Gastrocnemius medialis (tissue), 4 donors: Measurements from ENCODE around the gene NPIPB6. TPM values are rescaled to one million over a fixed set of nuclear protein-coding genes. Genes with fewer than 3 reads are reported as not detected.
"Not testable (repeated sequence)": the region's sequence is repeated elsewhere in the genome, so short reads cannot be mapped to it uniquely, and the experiment has no call there.

ENCODE experiments used
- ATAC-seq, 2 donors: fragments of 150-250 bp; one replicate each; pipeline ENCODE4 v1.9.1; 2016
- DNase-seq, 2 donors: peaks; one replicate each; pipeline ENCODE4 v3.0.0-alpha.2; 2019
- H3K27ac ChIP-seq, 4 donors: fragments of 200-600 bp; sonication (generic); 1 replicate in 1 of 4; 2 replicates in 3 of 4; pipeline ENCODE4 v1.5.1; 2016 to 2018; ENCODE audit warnings: mild to moderate bottlenecking in 2 of 4, moderate library complexity in 1 of 4
- H3K27me3 ChIP-seq, 3 donors: fragments of 200-600 bp; sonication (generic) in 2 of 3; 1 replicate in 1 of 3; 2 replicates in 2 of 3; pipeline versions ENCODE4 v1.5.1 to v1.6.0; 2016 to 2019; ENCODE audit warnings: mild to moderate bottlenecking in 1 of 3, moderate library complexity in 1 of 3
- H3K36me3 ChIP-seq, 2 donors: fragments of 200-600 bp; sonication (generic) in 1 of 2; one replicate each; pipeline ENCODE4 v1.5.1; 2017 to 2018
- H3K4me1 ChIP-seq, 2 donors: fragments of 200-600 bp; sonication (generic) in 1 of 2; one replicate each; pipeline ENCODE4 v1.5.1; 2016 to 2017; ENCODE audit warnings: mild to moderate bottlenecking in 2 of 2
- H3K4me3 ChIP-seq, 4 donors: fragments of 200-600 bp; sonication (generic) in 3 of 4; 1 replicate in 1 of 4; 2 replicates in 3 of 4; pipeline ENCODE4 v1.5.1; 2016 to 2019; ENCODE audit warnings: mild to moderate bottlenecking in 2 of 4
- H3K9me3 ChIP-seq, 3 donors: fragments of 200-600 bp; sonication (generic) in 2 of 3; 1 replicate in 1 of 3; 2 replicates in 2 of 3; pipeline ENCODE4 v1.5.1; 2016 to 2019
- POLR2A ChIP-seq, 2 donors: fragments of 450-650 bp; IDR thresholded peaks; one replicate each; pipeline ENCODE4 v1.6.1; 2017; ENCODE audit warnings: antibody characterized with exemption in 2 of 2, mild to moderate bottlenecking in 2 of 2, moderate library complexity in 2 of 2
- in situ Hi-C, 4 donors: fragments of 200-750 bp; cut with MboI; loops; one replicate each; pipeline versions ENCODE4 v1.15.0 to v1.8.0; 2017; ENCODE audit warnings: low sequenced_read_pairs in 4 of 4
- intact Hi-C: fragments of 100-400 bp; cut with DNase I; formaldehyde crosslinking; loops from one replicate; pipeline ENCODE4 v1.15.1; 2023; ENCODE audit warnings: low total_unique reads
- total RNA-seq, 4 donors: library from RNA; depleted of rRNA; stranded (reverse); fragments of >200 nt; gene quantifications; one replicate each; pipeline versions ENCODE4 v1.1.0 to v1.2.3, GENCODE V29; 2016
- TF ChIP-seq, protein P1 (sequence below), 5 experiments: fragments of 450-650 bp in 3 of 5; fragments of 200-600 bp in 2 of 5; sonication (generic) in 2 of 5; IDR thresholded peaks in 4 of 5; conservative IDR thresholded peaks in 1 of 5; 1 replicate in 4 of 5; 2 replicates in 1 of 5; pipeline ENCODE4 v1.5.1; 2016 to 2019; ENCODE audit warnings: antibody characterized with exemption in 5 of 5, mild to moderate bottlenecking in 3 of 5, moderate library complexity in 3 of 5

Gene NPIPB6
- total RNA-seq, 4 donors from 2014 or later = 0.38 to 10.9 (median 0.53) TPM; not detected in 1

DNA sequence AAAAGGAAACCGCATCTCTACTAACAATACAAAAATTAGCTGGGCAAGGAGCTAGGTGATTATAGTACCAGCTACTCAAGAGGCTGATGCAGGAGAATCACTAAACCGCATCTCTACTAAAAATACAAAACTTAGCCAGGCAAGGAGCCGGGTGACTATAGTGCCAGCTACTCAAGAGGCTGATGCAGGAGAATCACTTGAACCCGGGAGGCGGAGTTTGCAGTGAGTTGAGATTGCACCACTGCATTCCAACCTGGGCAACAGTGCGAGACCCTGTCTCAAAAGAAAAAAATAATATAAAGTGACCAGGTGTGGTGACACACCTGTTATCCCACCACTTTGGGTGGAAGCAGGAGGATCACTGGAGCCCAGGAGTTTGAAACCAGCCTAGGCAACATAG, 25.1 kb downstream of the NPIPB6 start:
- H3K27me3 ChIP-seq, H3K4me3 ChIP-seq, H3K9me3 ChIP-seq, in situ Hi-C loops, H3K36me3 ChIP-seq, ATAC-seq, intact Hi-C loops, H3K4me1 ChIP-seq, H3K27ac ChIP-seq, DNase-seq: not testable (repeated sequence)

DNA sequence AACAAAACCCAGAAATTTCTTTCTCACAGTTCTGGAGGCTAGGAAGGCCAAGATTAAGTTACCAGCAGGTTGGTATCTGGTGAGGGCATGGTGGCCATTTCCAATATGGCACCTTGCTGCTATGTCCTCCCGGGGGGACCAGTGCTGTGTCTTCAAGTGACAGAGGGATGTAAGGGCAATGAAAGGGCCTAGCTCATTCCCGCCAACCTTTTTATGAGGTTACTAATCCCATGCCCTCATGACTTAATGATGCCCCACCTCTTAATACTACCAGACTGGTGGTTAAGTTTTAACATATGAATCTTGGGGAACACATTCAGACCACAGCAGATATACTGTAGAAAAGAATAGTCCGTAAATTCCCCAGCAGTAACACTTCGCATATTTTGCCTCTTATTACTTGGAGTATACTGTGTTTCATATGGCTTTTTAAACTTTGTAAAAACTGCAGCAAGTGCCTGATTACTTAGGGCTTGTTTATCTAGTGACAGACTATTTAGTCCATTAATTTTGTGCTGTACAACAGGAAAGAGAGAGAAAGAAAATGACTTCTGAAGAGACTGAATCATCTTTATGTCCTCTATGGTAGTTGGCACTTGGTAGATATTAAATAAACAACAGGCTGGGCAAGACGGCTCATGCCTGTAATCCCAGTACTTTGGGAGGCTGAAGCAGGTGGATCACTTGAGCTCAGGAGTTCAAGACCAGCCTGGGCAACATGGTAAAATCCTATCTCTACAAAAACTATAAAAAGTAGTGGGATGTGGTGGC, 26.2 kb downstream of the NPIPB6 start:
- H3K9me3 ChIP-seq, ATAC-seq, H3K36me3 ChIP-seq, H3K4me3 ChIP-seq, H3K27me3 ChIP-seq, intact Hi-C loops, H3K27ac ChIP-seq, H3K4me1 ChIP-seq, in situ Hi-C loops, DNase-seq: not testable (repeated sequence)

DNA sequence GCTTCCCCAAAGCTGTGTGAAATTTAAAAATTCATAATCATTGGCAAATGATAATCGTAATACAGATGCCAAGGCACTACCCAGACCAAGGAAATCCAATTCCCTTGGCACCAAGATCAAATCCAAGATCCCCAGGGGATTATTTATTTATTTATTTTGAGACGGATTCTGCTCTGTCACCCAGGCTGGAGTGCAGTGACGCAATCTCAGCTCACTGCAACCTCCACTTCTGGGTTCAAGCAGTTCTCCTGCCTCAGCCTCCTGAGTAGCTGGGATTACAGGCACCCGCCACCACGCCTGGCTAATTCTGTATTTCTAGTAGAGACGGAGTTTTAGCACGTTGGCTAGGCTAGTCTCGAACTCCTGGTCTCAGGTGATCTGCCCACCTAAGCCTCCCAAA, 27.6 kb downstream of the NPIPB6 start:
- in situ Hi-C loops, H3K9me3 ChIP-seq, H3K27me3 ChIP-seq, DNase-seq, H3K36me3 ChIP-seq, intact Hi-C loops, ATAC-seq, H3K27ac ChIP-seq, H3K4me3 ChIP-seq, H3K4me1 ChIP-seq: not testable (repeated sequence)

DNA sequence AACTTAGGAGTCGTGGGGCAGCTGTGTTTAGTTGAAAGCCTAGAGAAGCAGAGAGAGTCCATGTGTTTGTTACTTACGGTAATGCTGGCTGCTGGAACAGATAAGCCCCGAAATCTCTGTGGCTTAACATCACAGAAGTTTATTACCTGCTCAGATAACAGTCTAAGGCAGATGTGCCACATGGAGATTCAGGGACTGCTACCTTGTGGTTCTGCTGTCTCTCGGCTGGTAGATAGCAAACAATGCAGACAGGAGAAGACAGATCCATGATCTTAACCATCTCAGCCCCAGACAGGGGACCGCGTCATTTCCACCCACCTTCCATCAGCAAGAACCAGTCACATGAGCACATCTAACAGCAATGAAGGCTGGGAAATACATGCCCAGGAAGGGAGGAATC, 30.7 kb downstream of the NPIPB6 start:
- H3K27me3 ChIP-seq, in situ Hi-C loops, intact Hi-C loops, DNase-seq, H3K4me3 ChIP-seq, ATAC-seq, H3K4me1 ChIP-seq, H3K27ac ChIP-seq, H3K36me3 ChIP-seq, H3K9me3 ChIP-seq: not testable (repeated sequence)

DNA sequence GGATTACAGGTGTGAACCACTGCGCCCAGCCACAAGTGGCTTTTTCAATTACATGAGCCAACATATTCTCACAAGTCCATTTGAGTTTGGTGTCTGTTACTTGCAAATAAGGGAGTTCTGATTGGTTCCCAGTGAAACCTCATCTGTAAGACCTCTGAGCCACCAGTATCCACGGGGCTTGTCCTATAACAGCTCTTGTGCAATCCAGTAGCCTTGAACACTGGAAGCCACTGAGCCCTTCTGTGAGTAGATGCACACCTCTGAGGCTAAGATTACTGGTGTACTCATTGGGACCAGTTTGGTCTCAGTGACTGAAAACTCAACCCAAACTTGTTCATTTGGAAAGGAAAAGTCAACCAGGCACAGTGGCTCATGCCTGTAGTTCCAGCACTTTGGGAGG, 32.3 kb downstream of the NPIPB6 start:
- in situ Hi-C loops, intact Hi-C loops: not testable (repeated sequence)

DNA sequence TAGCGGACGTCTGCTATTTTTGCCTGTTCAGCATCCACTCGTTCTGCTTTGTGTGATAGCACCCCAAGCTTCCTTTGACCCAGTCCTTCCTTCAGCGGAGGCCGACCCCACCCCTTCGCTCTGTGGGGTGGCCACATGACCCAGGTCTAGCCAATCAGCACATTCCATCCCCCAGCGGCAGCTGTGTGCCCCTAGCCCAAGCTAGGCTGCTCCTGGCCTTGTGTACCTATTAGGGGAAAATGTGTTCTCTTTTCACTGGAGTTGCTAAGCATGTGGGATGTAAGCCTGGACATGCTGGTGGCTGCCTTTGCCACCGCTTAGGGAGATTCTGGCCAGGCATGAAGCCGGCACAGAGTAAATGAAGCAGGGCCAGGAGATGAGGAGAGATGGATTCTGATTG, 33.1 kb downstream of the NPIPB6 start:
- ATAC-seq, in situ Hi-C loops, H3K27ac ChIP-seq, intact Hi-C loops, H3K36me3 ChIP-seq, H3K4me1 ChIP-seq, H3K9me3 ChIP-seq, H3K27me3 ChIP-seq, DNase-seq, H3K4me3 ChIP-seq: not testable (repeated sequence)

More for the DNA sequence above, 32.3 kb downstream of the NPIPB6 start:
- H3K27ac ChIP-seq, H3K36me3 ChIP-seq, H3K27me3 ChIP-seq, H3K4me3 ChIP-seq, DNase-seq, ATAC-seq, H3K9me3 ChIP-seq, H3K4me1 ChIP-seq: not testable (repeated sequence)

DNA sequence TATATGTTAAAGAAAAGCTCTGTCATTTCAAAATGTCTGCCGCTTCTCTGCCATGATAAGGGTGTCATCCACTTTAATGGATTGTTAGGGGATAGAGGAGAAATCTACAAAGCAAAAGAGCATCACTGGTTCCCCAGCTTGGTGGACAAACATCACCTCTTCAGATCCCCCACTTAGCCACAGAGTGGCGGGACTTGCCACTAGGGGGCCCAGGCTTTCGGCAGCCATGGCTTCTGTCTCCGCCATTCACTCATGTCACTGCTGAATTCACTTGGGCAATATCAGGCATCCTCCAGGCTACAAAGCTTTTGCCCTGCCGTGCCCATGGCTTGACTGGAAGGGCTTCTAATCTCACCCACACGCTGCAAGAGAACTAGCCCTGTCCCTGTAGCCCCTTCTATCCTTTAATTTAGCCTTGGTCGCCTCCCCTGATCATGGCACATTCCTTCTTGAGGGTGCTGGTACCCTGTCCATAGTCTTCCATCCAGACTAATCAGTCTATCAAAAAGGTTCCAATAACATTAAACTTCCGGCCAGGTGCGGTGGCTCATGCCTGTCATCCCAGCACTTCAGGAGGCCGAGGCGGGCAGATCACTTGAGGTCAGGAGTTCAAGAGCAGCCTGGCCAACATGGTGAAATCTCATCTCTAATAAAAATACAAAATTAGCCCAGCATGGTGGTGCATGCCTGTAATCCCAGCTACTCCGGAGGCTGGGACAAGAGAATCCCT, 36.3 kb downstream of the NPIPB6 start:
- H3K9me3 ChIP-seq = no peaks in the 10 kb centered on the region
- H3K27ac ChIP-seq = no peak overlapping the region
- peak in 1 of 2 donors; percentile 68 for ATAC-seq
- intact Hi-C loops = no loop called here
- TF ChIP-seq POLR2A (IDR thresholded peaks at IDR 0.05) = no peak
- TF ChIP-seq, protein P1, sequence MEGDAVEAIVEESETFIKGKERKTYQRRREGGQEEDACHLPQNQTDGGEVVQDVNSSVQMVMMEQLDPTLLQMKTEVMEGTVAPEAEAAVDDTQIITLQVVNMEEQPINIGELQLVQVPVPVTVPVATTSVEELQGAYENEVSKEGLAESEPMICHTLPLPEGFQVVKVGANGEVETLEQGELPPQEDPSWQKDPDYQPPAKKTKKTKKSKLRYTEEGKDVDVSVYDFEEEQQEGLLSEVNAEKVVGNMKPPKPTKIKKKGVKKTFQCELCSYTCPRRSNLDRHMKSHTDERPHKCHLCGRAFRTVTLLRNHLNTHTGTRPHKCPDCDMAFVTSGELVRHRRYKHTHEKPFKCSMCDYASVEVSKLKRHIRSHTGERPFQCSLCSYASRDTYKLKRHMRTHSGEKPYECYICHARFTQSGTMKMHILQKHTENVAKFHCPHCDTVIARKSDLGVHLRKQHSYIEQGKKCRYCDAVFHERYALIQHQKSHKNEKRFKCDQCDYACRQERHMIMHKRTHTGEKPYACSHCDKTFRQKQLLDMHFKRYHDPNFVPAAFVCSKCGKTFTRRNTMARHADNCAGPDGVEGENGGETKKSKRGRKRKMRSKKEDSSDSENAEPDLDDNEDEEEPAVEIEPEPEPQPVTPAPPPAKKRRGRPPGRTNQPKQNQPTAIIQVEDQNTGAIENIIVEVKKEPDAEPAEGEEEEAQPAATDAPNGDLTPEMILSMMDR (IDR thresholded peaks at IDR 0.05 in 4 of 5, conservative IDR thresholded peaks at IDR 0.05 in 1 of 5) = peak in 4 of 5 experiments; percentile 38 to 72 (median 55)
- H3K4me3 ChIP-seq = no peak overlapping the region
- H3K27me3 ChIP-seq = no peaks in the 10 kb centered on the region
- in situ Hi-C loops = no loop called here
- no peaks in the 10 kb centered on the region for H3K36me3 ChIP-seq
- H3K4me1 ChIP-seq = no peaks in the 10 kb centered on the region
- peak; percentile 16 to 30 for DNase-seq
